ENCODE results near the gene RNF103. TPM values are rescaled to one million over a fixed set of nuclear protein-coding genes. Genes with fewer than 3 reads are reported as not detected.
A peak's percentile ranks its signal among the peaks of the same experiment; 100 is the strongest.
"Not testable (repeated sequence)": the region's sequence is repeated elsewhere in the genome, so short reads cannot be mapped to it uniquely, and the experiment has no call there.

Gene RNF103
- polyA plus RNA-seq, 6 donors from 2014 or later = 3.3 to 7.6 (median 4.9) TPM

- Mint-ChIP-seq H3K27ac (no peak overlapping the region), H3K9me3 (no peaks in the 10 kb centered on the region), H3K27me3 (no peaks in the 10 kb centered on the region), H3K4me1 (peaks cover 18 to 33% (median 26%) of the 10 kb centered on the region in 3 donors), H3K36me3 (peaks cover 8 to 28% of the 10 kb centered on the region in 2 donors), H3K4me3 (peak overlapping the region in 1 of 8 donors; percentile 45)
- no peak for ATAC-seq (ENCODE audit: low read depth in 2 of 2)
- no peak for DNase-seq
Observed at GRCh38 chr2:86617153-86617552, 6.5 kb downstream of the RNF103 start.

GRCh38 chr2:86616502-86616901 is 7.2 kb downstream of the RNF103 start:
- Mint-ChIP-seq H3K4me3 (no peak overlapping the region), H3K36me3 (peaks cover 13 to 32% of the 10 kb centered on the region in 2 donors), H3K27me3 (no peaks in the 10 kb centered on the region), H3K27ac (no peak overlapping the region), H3K4me1 (peaks cover 14 to 26% (median 24%) of the 10 kb centered on the region in 3 donors), H3K9me3 (no peaks in the 10 kb centered on the region)
- ATAC-seq (ENCODE audit: low read depth in 2 of 2) (no peak), DNase-seq (no peak)

- no peaks in the 10 kb centered on the region for H3K27me3 Mint-ChIP-seq
- no peaks in the 10 kb centered on the region for H3K9me3 Mint-ChIP-seq
- peaks cover 10 to 21% (median 20%) of the 10 kb centered on the region in 3 donors for H3K4me1 Mint-ChIP-seq
- H3K27ac Mint-ChIP-seq = peak overlapping the region in 1 of 6 donors; percentile 39
- H3K36me3 Mint-ChIP-seq = peaks cover 22 to 41% of the 10 kb centered on the region in 2 donors
- no peak overlapping the region for H3K4me3 Mint-ChIP-seq
- DNase-seq (no peak), ATAC-seq (ENCODE audit: low read depth in 2 of 2) (no peak)
Observed at GRCh38 chr2:86615596-86615995, 8.1 kb downstream of the RNF103 start.

GRCh38 chr2:86613515-86613914 is 10.2 kb downstream of the RNF103 start:
- DNase-seq (no peak), ATAC-seq (ENCODE audit: low read depth in 2 of 2) (no peak)
- H3K9me3 Mint-ChIP-seq = no peaks in the 10 kb centered on the region
- peaks cover 28 to 38% of the 10 kb centered on the region in 2 donors for H3K36me3 Mint-ChIP-seq
- H3K27ac Mint-ChIP-seq = peak overlapping the region in 1 of 6 donors; percentile 66
- H3K27me3 Mint-ChIP-seq = no peaks in the 10 kb centered on the region
- H3K4me3 Mint-ChIP-seq = no peak overlapping the region
- peaks cover 10 to 15% (median 10%) of the 10 kb centered on the region in 3 donors for H3K4me1 Mint-ChIP-seq

- Mint-ChIP-seq H3K27me3 (no peaks in the 10 kb centered on the region), H3K9me3 (no peaks in the 10 kb centered on the region), H3K36me3 (peaks cover 29 to 31% of the 10 kb centered on the region in 2 donors), H3K27ac (peak overlapping the region in 1 of 6 donors; percentile 29), H3K4me3 (no peak overlapping the region), H3K4me1 (peaks cover 3 to 10% (median 6%) of the 10 kb centered on the region in 3 donors)
- no peak for DNase-seq
- no peak for ATAC-seq (ENCODE audit: low read depth in 2 of 2)
Observed at GRCh38 chr2:86610871-86611270, 12.8 kb downstream of the RNF103 start.

- DNase-seq = no peak
- Mint-ChIP-seq H3K27ac (peak overlapping the region in 4 of 6 donors; percentile 1 to 58 (median 28)), H3K27me3 (no peaks in the 10 kb centered on the region), H3K36me3 (peaks cover 31 to 42% of the 10 kb centered on the region in 2 donors), H3K4me3 (no peak overlapping the region), H3K9me3 (no peaks in the 10 kb centered on the region), H3K4me1 (peaks cover 5 to 13% (median 7%) of the 10 kb centered on the region in 3 donors)
- ATAC-seq (ENCODE audit: low read depth in 2 of 2) = no peak
Observed at GRCh38 chr2:86608832-86609410, 14.7 kb downstream of the RNF103 start.

GRCh38 chr2:86603905-86604304 is 19.8 kb downstream of the RNF103 start:
- Mint-ChIP-seq H3K27me3 (no peaks in the 10 kb centered on the region), H3K36me3 (peaks cover 12 to 28% of the 10 kb centered on the region in 2 donors), H3K4me3 (no peak overlapping the region), H3K27ac (peak overlapping the region in 2 of 6 donors; percentile 11 to 17), H3K9me3 (no peaks in the 10 kb centered on the region), H3K4me1 (peaks cover 5 to 7% (median 7%) of the 10 kb centered on the region in 3 donors)
- no peak for ATAC-seq (ENCODE audit: low read depth in 2 of 2)
- no peak for DNase-seq

- DNase-seq = no peak
- H3K27ac Mint-ChIP-seq = peak overlapping the region in 2 of 6 donors; percentile 4
- peaks cover 0 to 6% (median 4%) of the 10 kb centered on the region in 3 donors for H3K27me3 Mint-ChIP-seq
- H3K4me3 Mint-ChIP-seq = no peak overlapping the region
- no peaks in the 10 kb centered on the region for H3K4me1 Mint-ChIP-seq
- no peaks in the 10 kb centered on the region for H3K9me3 Mint-ChIP-seq
- peaks cover 0 to 2% of the 10 kb centered on the region in 2 donors for H3K36me3 Mint-ChIP-seq
- no peak for ATAC-seq (ENCODE audit: low read depth in 2 of 2)
Observed at GRCh38 chr2:86598966-86599365, 24.7 kb downstream of the RNF103 start.

- no peak overlapping the region for H3K27ac Mint-ChIP-seq
- H3K27me3 Mint-ChIP-seq = peaks cover 0 to 14% (median 7%) of the 10 kb centered on the region in 3 donors
Observed at GRCh38 chr2:86596118-86596517, 27.5 kb downstream of the RNF103 start.

GRCh38 chr2:86593266-86593665 is 30.4 kb downstream of the RNF103 start:
- Mint-ChIP-seq H3K9me3 (peaks cover 0 to 11% (median 5%) of the 10 kb centered on the region in 7 donors), H3K27ac (no peak overlapping the region), H3K4me3 (no peak overlapping the region), H3K4me1 (no peaks in the 10 kb centered on the region), H3K36me3 (no peaks in the 10 kb centered on the region), H3K27me3 (peaks cover 0 to 14% (median 11%) of the 10 kb centered on the region in 3 donors)
- ATAC-seq (ENCODE audit: low read depth in 2 of 2) (no peak), DNase-seq (no peak)

More at GRCh38 chr2:86596118-86596517, 27.5 kb downstream of the RNF103 start:
- Mint-ChIP-seq H3K36me3 (no peaks in the 10 kb centered on the region), H3K4me1 (no peaks in the 10 kb centered on the region), H3K4me3 (no peak overlapping the region), H3K9me3 (peaks cover 0 to under 1% (median 0%) of the 10 kb centered on the region in 7 donors)
- DNase-seq (no peak), ATAC-seq (ENCODE audit: low read depth in 2 of 2) (no peak)

- no peak for ATAC-seq (ENCODE audit: low read depth in 2 of 2)
- Mint-ChIP-seq H3K4me1 (no peaks in the 10 kb centered on the region), H3K27me3 (peaks cover 0 to 14% (median 11%) of the 10 kb centered on the region in 3 donors), H3K4me3 (no peak overlapping the region), H3K9me3 (peaks cover 0 to 11% (median 5%) of the 10 kb centered on the region in 7 donors), H3K36me3 (no peaks in the 10 kb centered on the region), H3K27ac (no peak overlapping the region)
- DNase-seq = no peak
Observed at GRCh38 chr2:86592547-86593230, 31.0 kb downstream of the RNF103 start.

- H3K36me3 Mint-ChIP-seq; ATAC-seq (ENCODE audit: low read depth in 2 of 2); DNase-seq; H3K27ac Mint-ChIP-seq; H3K4me1 Mint-ChIP-seq; H3K4me3 Mint-ChIP-seq: not testable (repeated sequence)
- Mint-ChIP-seq H3K9me3 (peaks cover 0 to 11% (median 5%) of the 10 kb centered on the region in 7 donors), H3K27me3 (peaks cover under 1 to 14% (median 11%) of the 10 kb centered on the region in 3 donors)
Observed at GRCh38 chr2:86589701-86590100, 34.0 kb downstream of the RNF103 start.

- DNase-seq = no peak
- no peak for ATAC-seq (ENCODE audit: low read depth in 2 of 2)
- peaks cover 0 to 10% (median 0%) of the 10 kb centered on the region in 3 donors for H3K27me3 Mint-ChIP-seq
- no peaks in the 10 kb centered on the region for H3K36me3 Mint-ChIP-seq
- peaks cover 0 to 3% (median 0%) of the 10 kb centered on the region in 7 donors for H3K9me3 Mint-ChIP-seq
- no peak overlapping the region for H3K27ac Mint-ChIP-seq
- H3K4me3 Mint-ChIP-seq = no peak overlapping the region
- peaks cover 0 to 4% (median 0%) of the 10 kb centered on the region in 3 donors for H3K4me1 Mint-ChIP-seq
Observed at GRCh38 chr2:86584151-86584913, 39.3 kb downstream of the RNF103 start.
